GM21717 (cell line): ENCODE results near the gene RNF114.
"Not testable (repeated sequence)": the region's sequence is repeated elsewhere in the genome, so short reads cannot be mapped to it uniquely, and the experiment has no call there.

Experiments used
- ATAC-seq: cut with Tn5 transposase; IDR thresholded peaks from one replicate; pipeline ENCODE4 v1.9.1; 2021; ENCODE audit warnings: mild to moderate bottlenecking, moderate library complexity; ENCODE audit not compliant: unreplicated experiment

RNF114 gene

DNA sequence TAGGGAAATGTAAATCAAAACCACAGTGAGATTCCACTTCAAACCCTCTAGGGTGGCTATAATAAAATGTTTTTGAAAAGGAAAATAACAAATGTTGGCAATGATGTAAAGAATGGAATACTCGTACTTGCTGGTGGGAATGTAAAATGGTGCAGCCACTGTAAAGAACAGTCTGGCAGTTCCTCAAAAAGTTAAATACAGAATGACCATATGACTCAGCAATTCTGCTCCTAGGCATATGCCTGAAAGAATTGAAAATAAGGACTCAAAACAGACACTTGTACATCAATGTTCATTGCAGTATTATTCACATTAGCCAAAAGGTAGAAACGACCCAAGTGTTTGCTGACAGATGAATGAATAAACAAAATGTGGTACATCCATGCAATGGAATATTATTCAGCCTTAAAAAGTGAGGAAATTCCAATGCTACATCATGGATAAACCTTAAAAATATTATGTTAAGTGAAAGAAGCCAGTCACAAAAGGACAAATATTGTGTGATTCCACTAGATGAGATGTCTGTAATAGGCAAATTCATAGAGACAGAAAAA, 10.2 kb upstream of the RNF114 start:
- no peak for ATAC-seq

GRCh38 chr20:49928411-49929141, 7.6 kb upstream of the RNF114 start:
- no peak for ATAC-seq

- no peak for ATAC-seq
Observed at GRCh38 chr20:49929142-49929494, 7.1 kb upstream of the RNF114 start.

DNA sequence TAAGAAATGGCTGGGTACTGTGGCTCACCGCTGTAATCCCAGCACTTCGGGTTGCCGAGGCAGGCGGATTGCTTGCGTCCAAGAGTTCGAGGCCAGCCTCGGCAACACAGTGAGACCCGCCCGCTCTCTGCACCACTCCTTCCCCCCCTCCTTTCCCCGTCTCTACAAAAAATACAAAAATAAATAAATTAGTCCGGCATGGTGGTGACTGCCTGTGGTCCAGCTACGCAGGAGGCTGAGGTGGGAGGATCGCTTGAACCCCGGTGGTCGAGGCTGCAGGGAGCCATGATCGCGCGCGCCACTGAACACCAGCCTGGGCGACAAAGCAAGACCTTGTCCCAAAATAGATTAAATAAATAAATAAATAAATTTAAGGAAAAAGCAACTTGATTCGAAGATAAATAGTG, 448 bp upstream of the RNF114 start:
- ATAC-seq: no peak

GRCh38 chr20:49937027-49937929, 1.1 kb downstream of the RNF114 start:
- ATAC-seq: no peak

- ATAC-seq: no peak
Observed at GRCh38 chr20:49938173-49939163, 2.3 kb downstream of the RNF114 start.

GRCh38 chr20:49941456-49941855, 5.3 kb downstream of the RNF114 start:
- no peak for ATAC-seq

GRCh38 chr20:49942303-49942702, 6.1 kb downstream of the RNF114 start:
- ATAC-seq: no peak

DNA sequence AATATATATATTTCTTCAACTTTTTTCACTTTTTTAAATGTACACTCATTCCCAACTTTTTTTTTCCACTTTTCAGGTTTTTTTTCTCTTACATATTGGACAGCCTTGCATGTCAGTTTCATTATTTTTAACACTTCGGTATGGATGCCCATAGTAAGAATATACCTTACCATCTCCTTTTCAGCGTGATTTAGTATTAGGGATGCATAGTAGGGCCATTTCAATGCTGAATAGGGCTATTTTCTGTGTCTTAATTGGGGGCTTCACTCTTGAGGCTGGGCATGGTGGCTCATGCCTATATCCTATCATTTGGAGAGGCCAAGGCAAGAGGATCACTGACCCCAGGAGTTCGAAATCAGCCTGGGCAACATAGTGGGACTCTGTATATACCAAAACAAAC, 6.7 kb downstream of the RNF114 start:
- ATAC-seq: no peak

GRCh38 chr20:49945306-49945700, 9.1 kb downstream of the RNF114 start:
- no peak for ATAC-seq

DNA sequence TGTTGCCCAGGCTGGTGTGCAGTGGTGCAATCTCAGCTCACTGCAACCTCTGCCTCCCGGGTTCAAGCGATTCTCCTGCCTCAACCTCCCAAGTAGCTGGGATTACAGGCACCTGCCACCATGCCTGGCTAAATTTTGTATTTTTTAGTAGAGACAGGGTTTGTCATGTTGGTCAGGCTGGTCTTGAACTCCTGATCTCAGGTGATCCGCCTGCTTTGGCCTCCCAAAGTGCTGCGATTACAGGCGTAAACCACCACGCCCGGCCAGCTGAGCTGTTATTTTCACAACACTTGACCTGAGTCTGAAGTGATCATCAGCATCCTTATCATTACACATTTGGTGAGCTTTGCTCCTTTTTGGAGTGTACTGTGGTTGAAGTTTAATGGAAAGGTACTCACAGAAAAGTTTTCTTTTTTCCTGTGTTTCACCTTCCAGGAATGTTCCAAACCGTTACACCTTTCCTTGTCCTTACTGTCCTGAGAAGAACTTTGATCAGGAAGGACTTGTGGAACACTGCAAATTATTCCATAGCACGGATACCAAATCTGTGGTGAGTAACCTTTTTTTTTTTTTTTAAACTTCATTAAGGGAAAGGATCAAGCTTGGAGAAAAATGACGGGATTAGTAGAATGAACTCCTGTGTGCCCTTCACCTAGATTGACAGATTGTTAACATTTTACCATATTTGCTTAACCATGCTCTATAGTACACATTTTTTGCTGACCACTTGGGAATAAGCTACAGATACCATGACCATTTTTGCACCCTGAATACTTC, 9.7 kb downstream of the RNF114 start:
- no peak for ATAC-seq

- ATAC-seq: no peak
Observed at GRCh38 chr20:49948178-49948577, 12.0 kb downstream of the RNF114 start.

DNA sequence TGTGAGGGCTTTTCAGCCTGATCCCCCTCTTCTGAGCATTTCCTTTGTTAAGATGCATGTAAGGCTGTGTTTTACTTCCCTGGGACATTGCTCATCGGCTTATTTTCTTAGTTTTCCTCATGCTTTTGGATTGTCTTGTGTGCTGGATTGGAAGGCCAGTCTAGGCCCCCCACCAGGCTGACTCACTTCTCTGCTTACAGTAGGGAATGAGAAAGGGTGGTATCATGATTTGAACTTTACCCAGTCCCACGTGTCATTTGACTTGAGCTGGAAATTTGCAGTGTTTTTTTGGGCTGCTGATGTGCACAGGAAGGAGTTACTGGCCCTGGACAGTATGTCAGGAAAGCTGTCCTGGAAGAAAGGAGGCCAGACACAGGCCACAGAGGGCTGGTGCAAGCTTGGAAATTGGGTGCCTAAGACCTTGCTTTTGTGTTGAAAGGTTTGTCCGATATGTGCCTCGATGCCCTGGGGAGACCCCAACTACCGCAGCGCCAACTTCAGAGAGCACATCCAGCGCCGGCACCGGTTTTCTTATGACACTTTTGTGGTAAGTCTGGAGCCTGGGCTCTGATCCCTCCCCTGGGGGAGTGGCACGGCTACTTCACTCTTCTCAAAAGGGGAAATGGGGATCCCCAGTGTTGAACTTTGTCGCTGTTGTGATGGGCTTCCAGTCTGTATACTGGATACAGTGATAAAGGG, 12.8 kb downstream of the RNF114 start:
- no peak for ATAC-seq

GRCh38 chr20:49951151-49951550, 15.0 kb downstream of the RNF114 start:
- ATAC-seq: no peak

DNA sequence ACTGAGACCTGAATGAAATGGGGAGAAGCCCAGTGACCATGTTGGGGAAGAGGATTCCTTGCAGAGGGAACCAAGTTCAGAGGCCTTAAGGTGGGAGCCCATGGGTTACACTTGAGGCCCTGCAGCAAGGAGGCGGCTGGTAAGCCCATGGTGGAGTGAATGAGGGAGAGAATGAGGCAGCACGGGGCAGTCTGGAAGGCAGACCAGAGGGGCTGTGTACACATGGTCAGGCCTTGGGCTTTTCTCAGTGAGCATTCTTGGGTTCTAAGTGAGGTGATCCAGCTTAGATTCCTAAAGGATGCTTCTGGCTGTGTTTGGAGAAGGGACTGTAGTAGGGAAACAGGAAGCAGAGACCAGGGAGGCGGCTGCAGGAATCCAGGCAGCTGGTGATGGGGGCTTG, 19.0 kb downstream of the RNF114 start:
- no peak for ATAC-seq

DNA sequence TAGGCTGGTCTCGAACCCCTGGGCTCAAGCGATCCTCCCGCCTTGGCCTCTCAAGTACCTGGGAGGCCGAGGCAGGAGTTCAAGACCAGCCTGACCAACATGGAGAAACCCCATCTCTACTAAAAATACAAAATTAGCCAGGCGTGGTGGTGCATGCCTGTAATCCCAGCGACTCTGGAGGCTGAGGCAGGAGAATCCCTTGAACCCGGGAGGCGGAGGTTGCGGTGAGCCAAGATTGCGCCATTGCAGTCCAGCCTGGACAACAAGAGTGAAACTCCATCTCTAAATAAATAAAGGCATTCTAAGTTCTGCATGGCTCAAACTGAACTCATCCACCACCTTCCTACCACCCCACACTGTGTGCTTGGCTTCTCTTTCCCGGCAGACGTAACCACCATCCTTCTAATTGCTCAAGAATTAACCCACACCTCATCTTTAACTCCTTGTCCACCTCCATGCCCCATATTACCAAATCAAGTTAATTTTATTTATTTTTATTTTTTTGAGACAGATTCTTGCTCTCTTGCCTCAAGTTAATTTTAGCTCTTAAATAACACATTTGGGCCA, 19.7 kb downstream of the RNF114 start:
- not testable (repeated sequence) for ATAC-seq

DNA sequence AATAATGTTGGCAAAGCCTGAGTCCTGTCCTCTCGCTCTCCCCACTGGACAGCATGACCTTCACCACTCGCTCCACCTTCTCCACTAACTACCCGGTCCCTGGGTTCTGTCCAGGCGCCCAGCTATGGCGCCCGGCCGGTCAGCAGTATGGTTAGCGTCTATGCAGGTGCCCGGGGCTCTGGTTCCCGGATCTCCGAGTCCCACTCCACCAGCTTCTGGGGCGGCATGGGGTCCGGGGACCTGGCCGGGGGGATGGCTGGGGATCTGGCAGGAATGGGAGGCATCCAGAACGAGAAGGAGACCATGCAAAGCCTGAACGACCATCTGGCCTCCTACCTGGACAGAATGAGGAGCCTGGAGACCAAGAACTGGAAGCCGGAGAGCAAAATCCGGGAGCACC, 20.5 kb downstream of the RNF114 start:
- no peak for ATAC-seq

DNA sequence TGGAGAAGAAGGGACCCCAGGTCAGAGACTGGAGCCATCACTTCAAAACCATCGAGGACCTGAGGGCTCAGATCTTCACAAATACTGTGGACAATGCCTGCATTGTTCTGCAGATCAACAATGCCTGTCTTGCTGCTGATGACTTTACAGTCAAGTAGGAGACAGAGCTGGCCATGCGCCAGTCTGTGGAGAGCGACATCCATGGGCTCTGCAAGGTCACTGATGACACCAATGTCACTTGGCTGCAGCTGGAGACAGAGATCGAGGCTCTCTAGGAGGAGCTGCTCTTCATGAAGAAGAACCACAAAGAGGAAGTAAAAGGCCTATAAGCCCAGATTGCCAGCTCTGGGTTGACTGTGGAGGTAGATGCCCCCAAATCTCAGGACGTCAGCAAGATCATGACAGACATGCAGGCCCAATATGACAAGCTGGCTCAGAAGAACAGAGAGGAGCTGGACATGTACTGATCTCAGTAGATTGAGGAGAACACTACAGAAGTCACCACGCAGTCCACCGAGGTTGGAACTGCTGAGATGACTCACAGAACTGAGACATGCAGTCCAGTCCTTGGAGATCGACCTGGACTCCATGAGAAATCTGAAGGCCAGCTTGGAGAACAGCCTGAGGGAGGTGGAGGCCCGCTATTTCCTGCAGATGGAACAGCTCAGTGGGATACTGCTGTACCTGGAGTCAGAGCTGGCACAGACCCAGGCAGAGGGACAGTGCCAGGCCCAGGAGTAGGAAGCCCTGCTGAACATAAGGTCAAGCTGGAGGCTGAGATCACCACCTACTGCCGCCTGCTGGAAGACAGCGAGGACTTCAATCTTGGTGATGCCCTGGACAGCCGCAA, 21.1 kb downstream of the RNF114 start:
- not testable (repeated sequence) for ATAC-seq
